HG03103 (cell line): ENCODE measurements around the gene NME3.

Experiments used
- ATAC-seq: cut with Tn5 transposase; IDR thresholded peaks from one replicate; pipeline ENCODE4 v1.9.1; 2021; ENCODE audit warnings: low read depth; ENCODE audit not compliant: unreplicated experiment

Gene NME3

GRCh38 chr16:1731073-1731472, 40.3 kb downstream of the NME3 start:
- ATAC-seq: no peak

GRCh38 chr16:1729445-1729844, 41.9 kb downstream of the NME3 start:
- no peak for ATAC-seq

GRCh38 chr16:1729026-1729425, 42.3 kb downstream of the NME3 start:
- no peak for ATAC-seq

GRCh38 chr16:1727651-1728624, 43.4 kb downstream of the NME3 start:
- ATAC-seq: no peak

GRCh38 chr16:1726661-1727502, 44.5 kb downstream of the NME3 start:
- ATAC-seq: no peak

GRCh38 chr16:1724491-1724890, 46.9 kb downstream of the NME3 start:
- no peak for ATAC-seq

- ATAC-seq: no peak
Measured at GRCh38 chr16:1723450-1724147, 47.7 kb downstream of the NME3 start.

- no peak for ATAC-seq
Measured at GRCh38 chr16:1721372-1721771, 50.0 kb downstream of the NME3 start.
